Endothelial cell of umbilical vein (primary cell): Measurements from ENCODE around the gene C1orf198. TPM values are rescaled to one million over a fixed set of nuclear protein-coding genes. Genes with fewer than 3 reads are reported as not detected.

Source experiments
- BruUV-seq: library from RNA; stranded (reverse); fragments of 400-500 nt; replicated peaks from 2 replicates; lab custom pipeline; 2021; lab: Mats Ljungman, UMichigan
- CTCF ChIA-PET: fragments of 300-600, 350-600 bp; sonication (Branson Sonifier 250); formaldehyde crosslinking; loops from one replicate; lab custom pipeline; 2021; ENCODE audit warnings: antibody characterized with exemption, inconsistent platforms; lab: Charles Lee
- POLR2A ChIA-PET: fragments of 300-600, 350-600 bp; sonication (Branson Sonifier 250); formaldehyde crosslinking; loops from one replicate; lab custom pipeline; 2021; ENCODE audit warnings: antibody characterized with exemption, inconsistent platforms; lab: Charles Lee
- DNase-seq: peaks from one replicate; pipeline ENCODE4 v3.0.0-alpha.2; 2011; ENCODE audit warnings: low read depth, low spot score
- FAIRE-seq: peaks from 2 replicates; lab custom pipeline; 2011; peaks lifted over from hg19 to GRCh38; lab: Jason Lieb, UNC
- H2AFZ ChIP-seq: 2 replicates; pipeline ENCODE4 v1.6.0; 2012; ENCODE audit warnings: low read depth, low read length, control low read depth, inconsistent platforms
- H3K27ac ChIP-seq: 2 replicates; pipeline ENCODE4 v1.5.1; 2011; ENCODE audit warnings: low read depth, mild to moderate bottlenecking, control low read depth, low read length, moderate library complexity; ENCODE audit not compliant: insufficient read depth
- H3K27me3 ChIP-seq, 2 experiments: 2 replicates each; pipeline versions ENCODE4 v1.6.0 to v1.6.1; 2011; ENCODE audit warnings: low read length in 2 of 2, mixed read lengths in 1 of 2; ENCODE audit not compliant: control insufficient read depth in 2 of 2, insufficient read depth in 2 of 2
- H3K36me3 ChIP-seq, 2 experiments: 2 replicates in 1 of 2; 3 replicates in 1 of 2; pipeline ENCODE4 v1.5.1; 2011; ENCODE audit warnings: low read length in 2 of 2, mild to moderate bottlenecking in 1 of 2, moderate library complexity in 1 of 2; ENCODE audit not compliant: control insufficient read depth in 2 of 2, insufficient read depth in 2 of 2; ENCODE audit errors: extremely low read depth in 1 of 2
- H3K4me1 ChIP-seq: 3 replicates; pipeline ENCODE4 v1.5.1; 2011; ENCODE audit warnings: mild to moderate bottlenecking, low read length; ENCODE audit not compliant: control insufficient read depth, insufficient read depth; ENCODE audit errors: extremely low read depth
- H3K4me2 ChIP-seq: 2 replicates; pipeline ENCODE4 v1.6.1; 2011; ENCODE audit warnings: low read length, control low read depth, mixed read lengths; ENCODE audit not compliant: insufficient read depth
- H3K4me3 ChIP-seq, 3 experiments: fragments of 200-600 bp in 1 of 3; sonication (generic), shearing (Covaris generic) in 1 of 3; replicated peaks in 1 of 3; 2 replicates each; pipeline ENCODE4 v1.5.1; 2011 to 2016; ENCODE audit warnings: control low read depth in 3 of 3, low read length in 3 of 3, mild to moderate bottlenecking in 2 of 3, inconsistent platforms in 1 of 3, low read depth in 1 of 3, moderate library complexity in 1 of 3; ENCODE audit not compliant: insufficient read depth in 1 of 3
- H3K79me2 ChIP-seq: 2 replicates; pipeline ENCODE4 v1.6.0; 2012; ENCODE audit warnings: low read length, inconsistent platforms; ENCODE audit not compliant: control insufficient read depth, insufficient read depth
- H3K9ac ChIP-seq: replicated peaks from 2 replicates; pipeline ENCODE3; 2011; ENCODE audit warnings: low read length, control low read depth; ENCODE audit not compliant: insufficient read depth; ENCODE audit errors: extremely low read depth
- H3K9me1 ChIP-seq: replicated peaks from 3 replicates; pipeline ENCODE4 v1.6.0; 2011; ENCODE audit warnings: mild to moderate bottlenecking, low read length; ENCODE audit not compliant: control insufficient read depth, insufficient read depth; ENCODE audit errors: extremely low read depth
- H3K9me3 ChIP-seq: replicated peaks from 2 replicates; pipeline ENCODE4 v1.5.1; 2012; ENCODE audit warnings: low read length, inconsistent platforms; ENCODE audit not compliant: control insufficient read depth, insufficient read depth
- H4K20me1 ChIP-seq: replicated peaks from 2 replicates; pipeline ENCODE3; 2011; ENCODE audit warnings: mild to moderate bottlenecking, low read length; ENCODE audit not compliant: control insufficient read depth, insufficient read depth; ENCODE audit errors: extremely low read depth
- CTCF ChIP-seq, 2 donors: IDR thresholded peaks; 1 replicate in 1 of 2; 2 replicates in 1 of 2; pipeline ENCODE4 v1.5.1; 2011; ENCODE audit warnings: low read length in 2 of 2, mild to moderate bottlenecking in 2 of 2, moderate library complexity in 2 of 2, control low read depth in 1 of 2, inconsistent platforms in 1 of 2, low read depth in 1 of 2; ENCODE audit not compliant: insufficient read depth in 1 of 2; ENCODE audit errors: extremely low read depth in 1 of 2
- EZH2 ChIP-seq: IDR thresholded peaks from 2 replicates; pipeline ENCODE4 v1.6.1; 2012; ENCODE audit warnings: borderline replicate concordance, low read depth, mild to moderate bottlenecking, moderate library complexity, low read length, inconsistent platforms; ENCODE audit not compliant: severe bottlenecking
- FOS ChIP-seq: IDR thresholded peaks from 2 replicates; pipeline ENCODE4 v1.6.1; 2011; ENCODE audit warnings: mild to moderate bottlenecking, low read length, moderate library complexity, borderline replicate concordance; ENCODE audit not compliant: insufficient read depth
- GATA2 ChIP-seq: IDR thresholded peaks from 2 replicates; pipeline ENCODE4 v1.7.0; 2011; ENCODE audit warnings: low read depth, mild to moderate bottlenecking, moderate library complexity, mixed read lengths, low read length; ENCODE audit not compliant: insufficient read length, insufficient read depth
- JUN ChIP-seq: IDR thresholded peaks from 2 replicates; pipeline ENCODE4 v1.6.1; 2011; ENCODE audit warnings: borderline replicate concordance, low read depth; ENCODE audit not compliant: insufficient read length, insufficient read depth
- MAX ChIP-seq: IDR thresholded peaks from 2 replicates; pipeline ENCODE4 v1.6.1; 2011; ENCODE audit not compliant: insufficient read depth, insufficient read length
- MYC ChIP-seq: IDR thresholded peaks from one replicate; pipeline ENCODE4 v1.6.1; 2011; ENCODE audit warnings: mild to moderate bottlenecking, low read depth, low read length
- POLR2A ChIP-seq: IDR thresholded peaks from 2 replicates; pipeline ENCODE4 v1.6.1; 2012; ENCODE audit warnings: low read depth, mild to moderate bottlenecking, control low read depth, low read length
- POLR2AphosphoS5 ChIP-seq: IDR thresholded peaks from 2 replicates; pipeline ENCODE4 v1.6.1; 2012; ENCODE audit warnings: low read depth, mild to moderate bottlenecking, control low read depth, low read length, moderate library complexity; ENCODE audit not compliant: insufficient read depth
- dilution Hi-C: fragments of 300-500 bp; cut with MboI; formaldehyde crosslinking; loops from one replicate; pipeline ENCODE4 v1.15.0; 2019; ENCODE audit warnings: low sequenced_read_pairs; ENCODE audit not compliant: extremely low pct_ligation_motif_present
- intact Hi-C: fragments of 100-400 bp; cut with micrococcal nuclease; formaldehyde crosslinking; loops from one replicate; pipeline ENCODE4 v1.10.0; 2022
- polyA plus RNA-seq, 4 experiments: library from polyadenylated mRNA; depleted of rRNA in 3 of 4; stranded (reverse) in 3 of 4; unstranded in 1 of 4; fragments of >200 nt; gene quantifications; 2 replicates each; pipeline versions ENCODE4 v1.2.1 to v1.2.3, GENCODE V29; 2011 to 2012; ENCODE audit warnings: missing spikeins in 1 of 4
- total RNA-seq: library from RNA; stranded (reverse); gene quantifications from 2 replicates; pipeline ENCODE4 v1.2.3, GENCODE V29; 2021

C1orf198 gene
- total and polyA plus RNA-seq, 2 donors (not counting 3 experiments of a cell fraction or from before 2014, with no cell fraction given) = 21.2 to 29.2 TPM

- Histone ChIP-seq H3K4me3 (no peak overlapping the region), H2AFZ (no peak overlapping the region), H3K79me2 (no peaks in the 10 kb centered on the region), H3K27me3 (no peaks in the 10 kb centered on the region), H3K27ac (no peak overlapping the region), H3K9me3 (no peaks in the 10 kb centered on the region), H3K4me1 (peaks cover 22% of the 10 kb centered on the region), H3K4me2 (no peak overlapping the region), H4K20me1 (no peaks in the 10 kb centered on the region), H3K9ac (no peak overlapping the region), H3K36me3 (peaks cover 0 to 3% of the 10 kb centered on the region in 2 experiments), H3K9me1 (no peaks in the 10 kb centered on the region)
- DNase-seq (no peak), FAIRE-seq (no peak)
- dilution Hi-C loops = no loop called here
- intact Hi-C loops = no loop called here
- no TSS peak for BruUV-seq
- ChIA-PET POLR2A (interaction anchor here (1.0 kb wide), 2 partner anchors 14 kb away, joined by 3 to 4 read pairs; no protein-coding TSS in a partner anchor), CTCF (interaction anchor here (0.8 kb wide), 1 partner anchor 14 kb away, joined by 3 read pairs; no protein-coding TSS in a partner anchor)
- TF ChIP-seq POLR2AphosphoS5 (no peak), POLR2A (no peak), MAX (no peak), CTCF (IDR thresholded peaks at IDR 0.05; ENCODE audit: extremely low read depth in 1 of 2, insufficient read depth in 1 of 2, low read depth in 1 of 2, low read length in 2 of 2) (no peak)
Measured at GRCh38 chr1:230852959-230853358, 15.4 kb downstream of the C1orf198 start.

GRCh38 chr1:230851291-230851691 is 17.0 kb downstream of the C1orf198 start:
- CTCF ChIA-PET = no interaction called here

More at GRCh38 chr1:230851291-230851691, 17.0 kb downstream of the C1orf198 start:
- Histone ChIP-seq H2AFZ (no peak overlapping the region), H3K9ac (no peak overlapping the region), H4K20me1 (no peaks in the 10 kb centered on the region), H3K4me3 (no peak overlapping the region), H3K27ac (no peak overlapping the region), H3K4me1 (peaks cover 22% of the 10 kb centered on the region), H3K36me3 (peaks cover 0 to 3% of the 10 kb centered on the region in 2 experiments), H3K9me3 (no peaks in the 10 kb centered on the region), H3K79me2 (no peaks in the 10 kb centered on the region), H3K4me2 (no peak overlapping the region), H3K9me1 (no peaks in the 10 kb centered on the region), H3K27me3 (no peaks in the 10 kb centered on the region)
- DNase-seq (no peak), FAIRE-seq (no peak)
- dilution Hi-C loops (no loop called here), intact Hi-C loops (no loop called here)
- BruUV-seq = no TSS peak
- TF ChIP-seq FOS (no peak), EZH2 (no peak), POLR2AphosphoS5 (no peak), POLR2A (no peak), GATA2 (no peak), MAX (no peak), MYC (no peak), JUN (no peak), CTCF (IDR thresholded peaks at IDR 0.05; ENCODE audit: extremely low read depth in 1 of 2, insufficient read depth in 1 of 2, low read depth in 1 of 2, low read length in 2 of 2) (no peak)
- POLR2A ChIA-PET = interaction anchor here (1.3 kb wide), 1 partner anchor 17 kb away, joined by 6 read pairs; the partner anchor contains the start of gene C1orf198
